Measurements from ENCODE around the gene SSNA1. TPM values are rescaled to one million over a fixed set of nuclear protein-coding genes. Genes with fewer than 3 reads are reported as not detected.
A peak's percentile ranks its signal among the peaks of the same experiment; 100 is the strongest.

SSNA1 gene
- total and polyA plus RNA-seq, 8 donors = 28.1 to 154 (median 122) TPM

DNA sequence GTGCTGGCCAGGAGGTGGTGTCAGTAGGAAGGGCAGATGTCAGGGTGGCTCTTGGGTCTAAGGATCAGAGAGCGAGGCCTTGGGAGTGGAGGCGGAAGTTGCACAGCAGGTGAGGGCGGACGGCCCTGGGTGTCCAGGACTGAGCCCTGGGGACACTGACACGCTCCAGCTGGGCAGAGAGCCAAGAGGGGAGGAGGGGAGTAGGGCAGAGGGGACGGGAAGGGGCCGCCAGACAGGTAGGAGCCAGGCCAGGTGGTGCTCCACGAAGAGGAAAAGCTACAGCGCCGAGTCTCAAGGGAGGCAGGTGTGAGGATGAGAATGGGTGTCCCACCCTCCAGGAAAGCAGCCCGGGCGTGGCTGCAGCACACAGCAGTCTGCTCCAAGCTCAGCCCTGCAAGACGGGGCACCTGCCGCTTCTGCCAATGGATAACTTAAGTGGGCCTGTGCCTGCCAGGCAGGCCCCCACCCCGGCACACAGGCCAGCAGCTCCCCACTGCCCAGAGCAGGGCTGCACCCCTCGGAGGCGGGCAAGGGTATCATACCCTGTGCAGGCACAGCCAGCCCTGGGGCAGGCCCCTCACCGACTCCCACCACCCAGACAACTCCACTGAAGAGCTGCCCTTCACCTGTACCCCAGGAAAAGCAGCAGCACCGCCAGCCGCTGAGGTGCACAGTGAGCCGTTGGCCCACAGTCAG lies 7.2 kb downstream of the SSNA1 start:
- DNase-seq = peak; percentile 83 to 84
- peaks cover 48 to 92% (median 86%) of the 10 kb centered on the region in 4 donors for H3K4me1 ChIP-seq
- peak in 1 of 3 donors; percentile 28 for TF ChIP-seq POLR2AphosphoS5 (IDR thresholded peaks at IDR 0.05)
- no peak for TF ChIP-seq EP300 (IDR thresholded peaks at IDR 0.05)
- no peak for TF ChIP-seq POLR2A (IDR thresholded peaks at IDR 0.05)
- TF ChIP-seq, protein P1, sequence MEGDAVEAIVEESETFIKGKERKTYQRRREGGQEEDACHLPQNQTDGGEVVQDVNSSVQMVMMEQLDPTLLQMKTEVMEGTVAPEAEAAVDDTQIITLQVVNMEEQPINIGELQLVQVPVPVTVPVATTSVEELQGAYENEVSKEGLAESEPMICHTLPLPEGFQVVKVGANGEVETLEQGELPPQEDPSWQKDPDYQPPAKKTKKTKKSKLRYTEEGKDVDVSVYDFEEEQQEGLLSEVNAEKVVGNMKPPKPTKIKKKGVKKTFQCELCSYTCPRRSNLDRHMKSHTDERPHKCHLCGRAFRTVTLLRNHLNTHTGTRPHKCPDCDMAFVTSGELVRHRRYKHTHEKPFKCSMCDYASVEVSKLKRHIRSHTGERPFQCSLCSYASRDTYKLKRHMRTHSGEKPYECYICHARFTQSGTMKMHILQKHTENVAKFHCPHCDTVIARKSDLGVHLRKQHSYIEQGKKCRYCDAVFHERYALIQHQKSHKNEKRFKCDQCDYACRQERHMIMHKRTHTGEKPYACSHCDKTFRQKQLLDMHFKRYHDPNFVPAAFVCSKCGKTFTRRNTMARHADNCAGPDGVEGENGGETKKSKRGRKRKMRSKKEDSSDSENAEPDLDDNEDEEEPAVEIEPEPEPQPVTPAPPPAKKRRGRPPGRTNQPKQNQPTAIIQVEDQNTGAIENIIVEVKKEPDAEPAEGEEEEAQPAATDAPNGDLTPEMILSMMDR (IDR thresholded peaks at IDR 0.05) = no peak
- peak overlapping the region; percentile 78 to 97 (median 86) for H3K27ac ChIP-seq
- WGBS, 5 donors = 33 to 77% (median 37%) methylated on average over 12 to 21 of the region's 21 CpGs
- H3K4me3 ChIP-seq = peak overlapping the region; percentile 18 to 78 (median 47)
- H3K9me3 ChIP-seq = no peaks in the 10 kb centered on the region
- peaks cover 6 to 21% (median 19%) of the 10 kb centered on the region in 4 donors for H3K36me3 ChIP-seq
- H3K27me3 ChIP-seq = no peaks in the 10 kb centered on the region
- intact Hi-C loops (cut with DNase I; ENCODE audit: low total_unique reads) = no loop called here

DNA sequence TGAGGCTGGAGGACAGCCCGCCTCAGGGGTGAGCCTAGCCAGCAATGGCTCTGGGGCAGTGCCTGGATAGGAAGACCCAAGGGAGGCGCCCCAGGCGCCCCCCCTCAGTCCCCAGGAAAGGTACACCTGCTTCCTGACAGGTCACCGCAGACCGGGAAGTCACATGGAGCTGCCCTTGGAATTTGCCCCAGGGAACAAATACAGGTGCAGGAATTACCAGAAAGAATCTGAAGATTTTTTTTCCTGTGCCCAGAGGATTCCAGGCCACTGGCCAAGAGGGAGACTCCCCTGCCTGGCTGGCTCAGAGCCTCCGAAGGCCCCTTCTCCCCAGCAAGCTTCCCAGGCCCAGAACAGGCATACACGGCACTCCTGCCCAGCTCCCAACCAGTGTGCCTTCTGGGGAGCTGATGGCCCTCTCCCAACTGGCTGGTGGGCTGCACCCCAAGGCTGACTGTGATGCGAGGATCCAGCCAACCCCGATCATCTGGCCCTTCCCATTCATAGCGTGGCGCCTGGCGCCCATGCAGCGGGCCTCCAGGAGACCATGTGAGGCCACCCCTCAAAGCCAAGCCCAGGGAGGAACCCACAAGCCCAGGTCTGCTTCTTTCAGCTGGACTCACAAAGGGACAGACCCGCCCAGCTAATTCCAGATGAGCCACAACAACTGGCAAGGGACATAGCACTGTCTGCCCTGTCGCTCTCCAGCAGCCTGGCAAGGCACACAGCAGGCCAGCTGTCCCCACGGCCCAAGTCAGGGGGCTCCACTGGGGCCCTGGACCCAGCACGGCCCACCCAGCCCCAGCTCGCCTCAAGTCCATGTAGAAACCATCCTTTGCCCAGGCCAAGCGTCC lies 9.8 kb downstream of the SSNA1 start:
- peak overlapping the region; percentile 78 to 97 (median 86) for H3K27ac ChIP-seq

DNA sequence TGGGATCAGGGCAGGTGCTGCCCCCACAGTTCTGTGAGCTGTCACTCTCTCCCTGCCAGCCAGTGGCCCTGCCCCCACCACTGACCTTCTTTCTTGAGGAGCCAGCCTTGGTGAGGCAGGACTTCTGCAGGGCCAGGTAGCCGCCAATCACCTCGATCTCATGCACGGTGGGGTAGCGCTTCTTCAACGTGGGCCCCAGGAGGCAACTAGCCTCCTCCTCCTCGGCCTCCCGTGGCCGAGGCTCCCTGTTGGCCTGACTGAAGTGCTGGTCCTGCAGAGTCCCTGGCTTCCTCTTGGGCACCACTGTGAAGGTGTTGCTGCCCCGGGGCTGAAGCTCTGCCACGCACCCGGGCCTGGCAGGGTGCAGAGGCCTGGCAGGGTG lies 10.4 kb downstream of the SSNA1 start:
- TF ChIP-seq EP300 (IDR thresholded peaks at IDR 0.05) (no peak), POLR2A (IDR thresholded peaks at IDR 0.05) (no peak), POLR2AphosphoS5 (IDR thresholded peaks at IDR 0.05) (no peak)
- TF ChIP-seq, protein P1 (IDR thresholded peaks at IDR 0.05) = no peak
- intact Hi-C loops (cut with DNase I; ENCODE audit: low total_unique reads) = no loop called here
- H3K27ac ChIP-seq = peak overlapping the region; percentile 78 to 97 (median 86)
- peaks cover 74 to 90% (median 87%) of the 10 kb centered on the region in 4 donors for H3K4me1 ChIP-seq
- 25 to 81% (median 54%) methylated on average over 8 to 11 of the region's 11 CpGs for WGBS, 5 donors
- H3K4me3 ChIP-seq = peak overlapping the region; percentile 63 to 78 (median 66)
- DNase-seq = peak in 1 of 2 donors; percentile 38
- H3K27me3 ChIP-seq = no peaks in the 10 kb centered on the region
- no peaks in the 10 kb centered on the region for H3K36me3 ChIP-seq
- H3K9me3 ChIP-seq = no peaks in the 10 kb centered on the region

More for the DNA sequence above, 9.8 kb downstream of the SSNA1 start:
- no peaks in the 10 kb centered on the region for H3K36me3 ChIP-seq
- H3K27me3 ChIP-seq = no peaks in the 10 kb centered on the region
- intact Hi-C loops (cut with DNase I; ENCODE audit: low total_unique reads) = no loop called here
- 35 to 52% (median 51%) methylated on average over 7 to 19 of the region's 19 CpGs for WGBS, 5 donors
- H3K9me3 ChIP-seq = no peaks in the 10 kb centered on the region
- DNase-seq = peak; percentile 75 to 86
- H3K4me1 ChIP-seq = peaks cover 70 to 90% (median 87%) of the 10 kb centered on the region in 4 donors
- TF ChIP-seq POLR2A (IDR thresholded peaks at IDR 0.05) (no peak), POLR2AphosphoS5 (IDR thresholded peaks at IDR 0.05) (peak in 2 of 3 donors; percentile 54 to 55)
- H3K4me3 ChIP-seq = peak overlapping the region; percentile 63 to 78 (median 66)

DNA sequence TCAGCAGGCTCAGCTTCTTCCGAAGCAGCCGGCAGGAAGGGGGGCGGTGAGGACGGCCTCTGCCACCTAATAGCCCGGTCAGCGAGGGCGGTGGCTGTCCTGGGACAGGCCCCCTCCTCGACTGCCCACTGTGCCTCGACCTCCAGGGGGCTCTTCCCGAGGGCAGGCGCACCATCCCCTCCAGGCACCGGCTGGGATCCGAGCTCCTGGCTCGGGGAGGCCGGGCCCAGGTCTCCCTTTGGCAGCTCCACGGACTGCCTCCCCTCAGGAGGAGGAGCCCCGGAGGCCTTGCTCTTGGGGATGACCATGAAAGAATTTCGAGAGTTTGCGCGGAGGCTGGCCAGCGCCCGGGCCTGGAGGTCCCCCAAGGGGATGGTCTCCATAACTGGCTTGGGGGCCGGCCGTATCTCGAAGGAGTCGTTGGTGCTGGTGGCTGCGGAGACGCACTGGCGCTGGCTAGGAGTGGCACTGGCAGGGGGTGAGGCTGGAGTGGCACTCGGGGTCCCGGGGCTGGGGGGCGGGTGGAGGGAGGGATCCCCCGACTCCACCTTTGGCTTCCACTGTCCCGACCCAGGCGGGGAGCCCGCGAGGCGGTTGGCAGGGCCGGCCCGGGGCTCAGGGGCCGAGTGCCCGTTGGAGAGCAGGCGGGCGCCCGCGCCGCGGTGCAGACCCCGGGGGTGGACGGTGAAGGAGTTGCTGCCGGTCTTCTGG lies 11.1 kb downstream of the SSNA1 start:
- H3K36me3 ChIP-seq = no peaks in the 10 kb centered on the region
- intact Hi-C loops (cut with DNase I; ENCODE audit: low total_unique reads) = no loop called here
- peak overlapping the region; percentile 63 to 78 (median 66) for H3K4me3 ChIP-seq
- H3K9me3 ChIP-seq = no peaks in the 10 kb centered on the region
- TF ChIP-seq, protein P1 (IDR thresholded peaks at IDR 0.05) = no peak
- no peak for TF ChIP-seq POLR2AphosphoS5 (IDR thresholded peaks at IDR 0.05)
- no peak for TF ChIP-seq EP300 (IDR thresholded peaks at IDR 0.05)
- peaks cover 74 to 90% (median 89%) of the 10 kb centered on the region in 4 donors for H3K4me1 ChIP-seq
- 9 to 17% (median 10%) methylated on average over 27 to 51 of the region's 51 CpGs for WGBS, 5 donors
- no peaks in the 10 kb centered on the region for H3K27me3 ChIP-seq
- peak overlapping the region; percentile 78 to 97 (median 86) for H3K27ac ChIP-seq
- peak in 1 of 2 donors; percentile 48 for DNase-seq
